Astrocyte of the spinal cord (primary cell): Measurements from ENCODE around the gene VPS54.

Experiments
- DNase-seq: peaks from one replicate; pipeline ENCODE4 v3.0.0; 2011; ENCODE audit warnings: low read depth, low spot score
- H3K4me3 ChIP-seq: 2 replicates; pipeline ENCODE4 v1.5.1; 2011; ENCODE audit warnings: low read depth, mild to moderate bottlenecking, low read length, moderate library complexity
- CTCF ChIP-seq: IDR thresholded peaks from 2 replicates; pipeline ENCODE4 v1.5.1; 2012; ENCODE audit warnings: low read depth, mild to moderate bottlenecking, low read length, inconsistent platforms
- in situ Hi-C: cut with HindIII; loops from 2 replicates; pipeline ENCODE4 v1.10.0; 2017; ENCODE audit warnings: low sequenced_read_pairs

Gene VPS54

GRCh38 chr2:64040161-64040560 lies 20.9 kb upstream of the VPS54 start:
- no peak for DNase-seq
- in situ Hi-C loops, result no loop called here
- no peak for TF ChIP-seq CTCF
- no peak overlapping the region for H3K4me3 ChIP-seq

DNA sequence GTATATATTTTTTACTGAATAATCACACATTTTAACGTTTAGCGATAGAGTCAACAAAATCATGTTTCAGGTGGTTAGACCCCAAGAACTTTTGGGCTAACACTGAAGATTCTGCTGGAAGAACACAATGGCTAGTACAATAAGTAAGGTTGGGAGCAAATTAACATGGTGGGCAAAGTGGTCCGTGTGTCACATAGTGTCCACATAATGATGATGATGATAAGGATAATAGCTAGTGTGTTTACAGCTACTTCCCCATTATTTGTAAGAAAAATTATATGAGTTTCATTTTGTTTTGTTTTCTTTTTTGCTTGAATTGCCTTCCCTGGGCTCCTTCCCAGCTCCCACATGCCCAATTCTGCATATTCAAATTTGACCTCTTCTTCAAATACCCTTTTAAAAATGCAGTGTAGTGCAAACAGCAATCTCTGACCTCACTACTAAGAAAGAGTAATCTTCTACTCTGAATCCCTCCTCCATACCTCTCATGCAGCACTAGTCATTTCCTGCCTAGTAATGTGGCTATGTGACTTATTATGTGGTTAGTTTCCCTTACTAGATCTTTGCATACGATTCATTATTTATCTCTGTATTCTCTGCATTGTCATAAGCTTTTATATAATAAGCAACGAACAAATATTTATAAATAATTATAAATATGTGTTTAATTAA lies 16.9 kb upstream of the VPS54 start:
- in situ Hi-C loops, result no loop called here
- no peak for TF ChIP-seq CTCF
- DNase-seq, result peak; percentile 75
- no peak overlapping the region for H3K4me3 ChIP-seq

DNA sequence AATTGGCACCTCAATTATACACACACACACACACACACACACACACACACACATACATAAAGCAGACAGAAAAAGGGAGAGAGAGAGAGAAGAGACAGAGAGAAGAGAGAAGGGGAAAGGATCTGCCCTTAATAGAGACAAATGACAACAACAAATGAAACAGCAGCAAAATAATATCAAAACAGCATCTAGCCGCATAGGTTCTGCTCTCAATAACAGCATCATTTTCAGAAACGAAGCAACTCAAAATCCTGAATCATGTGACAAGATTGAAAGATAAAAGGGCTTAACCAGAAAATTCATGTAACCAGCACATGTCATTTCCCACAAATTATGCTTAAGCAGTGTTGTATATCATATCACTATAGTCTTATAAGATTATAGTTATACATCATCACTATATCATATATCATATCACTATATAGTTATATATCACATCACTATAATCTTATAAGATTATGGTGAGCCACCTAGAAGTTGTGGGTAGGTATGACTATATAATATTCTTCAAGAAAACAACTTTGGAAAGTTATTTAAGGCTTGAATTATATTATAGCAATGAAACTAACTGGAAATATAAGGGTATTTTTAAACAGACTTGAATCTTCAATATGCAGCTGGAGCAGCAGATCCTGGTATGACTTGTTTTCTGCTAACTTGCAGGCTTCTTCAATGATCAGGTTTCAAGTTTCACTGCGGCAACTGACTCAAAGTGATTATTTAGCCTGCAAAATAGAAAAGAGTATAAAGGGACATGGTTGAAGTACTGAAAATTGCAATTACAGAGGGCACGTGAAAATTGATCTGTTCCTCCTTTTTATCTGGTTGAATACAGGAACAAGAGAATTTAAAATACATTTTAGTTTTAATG lies 16.1 kb upstream of the VPS54 start:
- DNase-seq, result peak; percentile 52
- no peak for TF ChIP-seq CTCF
- no peak overlapping the region for H3K4me3 ChIP-seq
- in situ Hi-C loops, result no loop called here

- in situ Hi-C loops, result no loop called here
- no peak for TF ChIP-seq CTCF
- no peak for DNase-seq
- no peak overlapping the region for H3K4me3 ChIP-seq
These were observed 10.0 kb upstream of the VPS54 start for GRCh38 chr2:64029116-64029665.

GRCh38 chr2:64025741-64026140 lies 6.5 kb upstream of the VPS54 start:
- DNase-seq, result no peak
- in situ Hi-C loops, result no loop called here
- H3K4me3 ChIP-seq, result no peak overlapping the region
- no peak for TF ChIP-seq CTCF

GRCh38 chr2:64024259-64024949 lies 5.2 kb upstream of the VPS54 start:
- no peak for DNase-seq
- TF ChIP-seq CTCF, result no peak
- in situ Hi-C loops, result no loop called here
- H3K4me3 ChIP-seq, result no peak overlapping the region
